AML-193 (cell line): Measurements from ENCODE around the gene B3GNT4.
A peak's percentile ranks its signal among the peaks of the same experiment; 100 is the strongest.
"Not testable (repeated sequence)": the region's sequence is repeated elsewhere in the genome, so short reads cannot be mapped to it uniquely, and the experiment has no call there.

Experiments used
- DNase-seq, 2 experiments: peaks; one replicate each; lab custom pipeline; 2025; lab: John Stamatoyannopoulos, UW

B3GNT4 gene

DNA sequence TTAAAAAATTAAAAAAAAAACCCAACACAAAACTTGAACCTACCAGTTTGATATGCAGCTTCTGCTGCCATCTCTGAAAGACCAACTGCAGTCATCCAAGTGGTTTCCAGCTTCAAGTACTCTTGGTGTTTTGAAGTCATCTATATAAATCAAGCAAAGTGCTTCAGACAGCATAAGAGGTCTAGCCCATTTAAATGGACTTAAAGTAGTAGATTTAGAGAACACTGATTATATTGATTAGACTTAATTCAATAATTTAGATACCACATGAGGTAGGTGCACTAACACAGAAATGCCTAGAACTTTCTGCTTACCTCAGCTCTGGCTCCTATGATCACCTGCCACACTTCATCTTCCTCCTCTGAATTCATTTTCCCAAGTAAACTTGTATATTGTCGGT lies 12.9 kb downstream of the B3GNT4 start:
- no peak for DNase-seq

GRCh38 chr12:122225683-122226365 lies 22.3 kb downstream of the B3GNT4 start, which contains the start of gene DIABLO:
Gene DIABLO, minus strand, starts transcription at chr12:122226052. Its CDS starts 38 bp downstream, at chr12:122226014.
- peak; percentile 92 to 98 for DNase-seq

DNA sequence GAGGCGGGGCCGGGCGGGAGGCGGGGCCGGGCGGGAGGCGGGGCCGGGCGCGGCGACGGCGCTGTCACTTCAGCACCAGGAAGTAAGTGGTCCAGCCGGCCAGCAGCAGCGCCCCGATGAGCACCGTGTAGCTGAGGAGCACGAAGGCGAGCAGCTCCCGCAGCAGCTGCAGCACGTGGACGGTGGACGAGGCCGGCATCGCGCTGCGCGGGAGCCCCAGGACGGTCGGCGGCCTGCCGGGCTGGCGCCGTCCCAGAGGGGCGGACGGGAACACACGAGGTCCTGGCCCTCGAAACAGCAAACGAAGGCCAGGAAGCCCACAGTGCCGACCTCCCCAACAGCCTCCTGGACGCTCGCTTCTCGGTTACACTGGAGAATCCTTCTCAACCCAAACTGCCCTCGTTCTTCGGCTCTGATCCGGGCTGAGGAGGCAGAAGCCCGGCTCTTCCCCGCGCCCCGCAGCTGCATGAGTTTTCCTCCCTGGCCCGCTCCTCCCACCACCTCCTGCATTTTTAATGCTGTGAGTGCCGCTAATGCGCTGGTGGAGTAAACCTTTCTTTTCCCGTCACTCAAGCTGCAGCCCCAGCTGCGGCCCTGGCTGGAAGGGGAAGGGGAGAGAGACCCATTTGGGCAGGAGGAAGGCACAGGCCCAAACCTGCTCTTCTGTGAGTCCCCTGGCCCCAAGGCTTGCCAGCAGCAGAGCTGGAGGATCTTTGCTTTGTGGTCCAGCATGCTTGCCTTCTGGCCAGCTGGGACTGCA lies 23.0 kb downstream of the B3GNT4 start:
- DNase-seq: no peak

DNA sequence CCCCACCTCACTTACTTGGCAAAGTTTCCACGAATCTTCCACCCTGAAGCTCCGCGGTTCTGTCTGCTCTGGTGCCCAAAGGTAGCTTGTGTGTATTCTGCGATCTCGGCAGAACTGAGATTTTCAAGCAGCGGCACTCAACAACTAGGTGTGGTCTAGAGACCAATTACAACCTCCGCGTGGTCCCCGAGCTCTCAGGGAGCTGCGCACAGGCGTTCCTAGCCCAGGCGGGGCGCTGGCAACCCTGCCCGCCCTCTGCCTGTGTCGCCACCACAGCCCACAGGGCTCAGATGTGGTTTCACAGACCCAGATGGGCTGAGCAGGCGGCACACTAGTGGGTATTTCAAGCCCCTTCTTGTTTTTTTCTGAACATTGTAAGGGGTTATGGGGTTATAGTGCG lies 23.8 kb downstream of the B3GNT4 start:
- no peak for DNase-seq

DNA sequence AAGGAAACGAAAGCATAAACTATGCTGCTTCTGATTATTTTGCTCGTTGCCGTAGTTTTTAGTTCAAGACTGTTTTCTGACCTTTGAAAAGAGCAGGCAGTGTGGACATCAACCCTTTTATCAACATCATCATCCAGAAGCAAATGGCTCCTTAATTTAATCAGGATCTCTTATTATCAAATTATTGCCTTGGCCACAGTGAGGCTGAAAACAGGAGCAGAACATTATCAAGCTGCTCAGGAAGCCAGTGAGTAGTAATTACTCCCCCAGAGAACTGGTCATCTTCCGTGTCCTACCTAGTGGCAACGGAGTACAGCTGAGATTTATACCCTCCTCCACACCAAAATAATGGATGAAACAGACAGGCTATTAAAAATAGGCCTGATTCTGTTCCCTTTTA lies 24.6 kb downstream of the B3GNT4 start:
- no peak for DNase-seq

GRCh38 chr12:122230798-122231197 lies 27.3 kb downstream of the B3GNT4 start:
- no peak for DNase-seq

DNA sequence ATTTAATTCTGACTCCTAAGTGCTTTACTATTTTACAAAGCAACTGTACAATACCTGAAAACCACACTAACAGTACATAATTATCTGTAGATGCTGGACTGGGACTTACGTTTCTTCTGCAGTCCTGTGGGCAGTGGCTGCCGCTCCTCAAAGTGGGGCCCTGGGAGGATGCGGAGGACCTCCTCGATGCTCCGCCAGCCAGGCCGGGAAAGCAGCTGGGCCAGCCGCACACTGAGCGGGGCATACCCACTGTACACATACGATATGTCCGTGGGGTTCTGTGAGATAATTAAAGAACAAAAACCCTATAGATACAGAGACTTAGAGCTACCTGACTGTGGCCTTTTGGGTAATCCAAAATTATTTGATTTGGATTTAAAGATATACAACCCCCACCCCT lies 29.2 kb downstream of the B3GNT4 start:
- DNase-seq: no peak

DNA sequence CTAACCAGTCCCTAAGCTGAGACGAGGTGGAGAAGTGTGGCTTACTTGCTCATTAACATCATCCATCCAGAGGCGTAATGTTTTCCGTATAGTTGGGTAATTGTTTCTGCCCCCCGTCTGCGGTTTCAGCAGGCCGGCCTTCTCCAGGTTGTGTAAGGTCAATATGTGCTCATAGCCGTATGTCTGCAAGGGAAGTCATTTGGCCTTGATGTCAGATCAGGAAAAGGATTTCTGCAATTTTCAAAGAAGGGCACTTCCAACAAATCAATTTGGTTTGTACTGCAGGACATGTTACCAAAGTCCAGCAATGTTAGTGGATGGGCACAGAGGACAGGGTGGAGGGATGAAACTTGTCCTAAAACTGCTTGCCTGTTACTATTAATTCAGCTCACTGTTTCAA lies 32.2 kb downstream of the B3GNT4 start:
- DNase-seq: no peak

DNA sequence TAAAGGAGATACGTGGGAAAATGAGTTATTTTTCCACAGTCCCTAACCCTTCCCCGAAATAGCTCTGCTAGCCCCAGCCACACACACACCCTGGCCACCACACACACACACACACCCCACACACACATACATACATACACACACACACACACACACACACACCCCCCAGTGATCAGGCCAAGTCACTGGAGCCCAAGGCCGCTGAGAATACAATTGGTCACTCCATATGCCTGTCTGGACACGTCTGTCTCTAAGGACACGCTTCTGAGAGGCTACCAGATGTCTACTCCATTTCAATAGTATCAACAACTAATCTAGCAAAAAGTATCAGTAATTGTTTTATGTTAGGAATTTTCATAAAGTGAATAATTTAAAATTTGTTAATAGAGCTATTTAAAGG lies 35.4 kb downstream of the B3GNT4 start:
- no peak for DNase-seq

DNA sequence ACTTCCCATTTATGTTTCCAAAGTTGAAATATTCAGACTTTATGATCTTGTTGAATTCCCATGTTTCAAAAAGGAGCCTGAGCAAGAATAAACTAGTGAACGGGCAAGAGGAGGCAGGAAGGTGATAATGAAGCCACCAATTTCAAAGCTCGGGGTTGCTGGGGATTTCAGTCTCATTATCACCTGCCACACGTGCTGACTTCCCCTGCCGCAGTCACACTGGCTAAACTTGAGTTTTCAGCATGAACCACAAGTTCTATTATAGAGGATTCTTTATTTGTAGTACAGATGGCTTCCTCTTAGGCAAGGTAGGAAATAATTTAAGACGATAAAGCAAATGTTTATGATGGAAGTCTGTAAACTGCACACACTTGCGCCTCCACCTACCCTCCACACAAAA lies 40.5 kb downstream of the B3GNT4 start:
- no peak for DNase-seq

GRCh38 chr12:122244565-122245371 lies 41.3 kb downstream of the B3GNT4 start:
- no peak for DNase-seq

DNA sequence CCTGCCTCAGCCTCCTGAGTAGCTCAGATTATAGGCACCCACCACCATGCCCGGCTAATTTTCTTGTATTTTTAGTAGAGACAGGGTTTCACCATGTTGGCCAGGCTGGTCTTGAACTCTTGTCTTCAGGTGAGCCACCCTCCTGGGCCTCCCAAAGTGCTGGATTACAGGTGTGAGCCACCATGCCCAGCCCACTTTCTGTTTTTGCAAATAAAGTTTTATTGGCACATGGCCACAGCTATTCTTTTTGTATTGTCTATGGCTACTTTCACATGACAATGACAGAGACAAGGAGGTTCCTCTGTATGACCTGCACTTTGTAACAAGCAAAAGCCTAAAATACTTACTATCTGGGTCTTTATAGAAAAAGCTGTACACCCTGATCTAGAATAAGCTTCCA lies 42.0 kb downstream of the B3GNT4 start:
- DNase-seq: no peak

GRCh38 chr12:122250047-122250446 lies 46.5 kb downstream of the B3GNT4 start:
- DNase-seq: no peak

GRCh38 chr12:122250536-122250935 lies 47.0 kb downstream of the B3GNT4 start:
- DNase-seq: no peak

DNA sequence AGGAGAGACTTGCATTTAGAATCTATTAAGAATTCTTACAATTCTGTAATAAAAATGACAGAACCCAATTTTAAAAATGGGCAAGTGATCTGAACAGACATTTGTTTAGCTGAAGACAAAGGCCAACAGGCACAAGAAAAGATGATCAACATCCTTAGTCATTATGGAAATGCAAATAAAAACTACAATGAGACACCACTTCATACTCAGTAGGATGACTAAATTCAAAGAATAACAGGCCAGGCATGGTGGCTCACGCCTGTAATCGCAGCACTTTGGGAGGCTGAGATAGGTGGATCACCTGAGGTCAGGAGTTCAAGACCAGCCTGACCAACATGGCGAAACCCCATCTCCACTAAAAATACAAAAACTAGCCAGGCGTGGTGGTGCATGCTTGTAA lies 55.0 kb downstream of the B3GNT4 start:
- DNase-seq: not testable (repeated sequence)
